Measurements from ENCODE around the gene PSKH1.
"Not testable (repeated sequence)": the region's sequence is repeated elsewhere in the genome, so short reads cannot be mapped to it uniquely, and the experiment has no call there.

The PSKH1 gene

GRCh38 chr16:67927131-67927941 lies 34.3 kb downstream of the PSKH1 start:
- no peak for DNase-seq

GRCh38 chr16:67928147-67928546 lies 35.1 kb downstream of the PSKH1 start:
- no peak for DNase-seq

GRCh38 chr16:67928561-67929364 lies 35.7 kb downstream of the PSKH1 start:
- DNase-seq: no peak

GRCh38 chr16:67930191-67930590 lies 37.1 kb downstream of the PSKH1 start:
- no peak for DNase-seq

- DNase-seq: no peak
These were observed 37.7 kb downstream of the PSKH1 start for GRCh38 chr16:67930678-67931211.

- DNase-seq: no peak
These were observed 38.8 kb downstream of the PSKH1 start, which contains the start of gene CTRL for GRCh38 chr16:67931712-67932461. TSS of gene CTRL (minus strand) at chr16:67931862. CDS start at chr16:67931852, 10 bp downstream.

- no peak for DNase-seq
These were observed 39.4 kb downstream of the PSKH1 start for GRCh38 chr16:67932462-67932840.

GRCh38 chr16:67933805-67934204 lies 40.8 kb downstream of the PSKH1 start:
- no peak for DNase-seq

GRCh38 chr16:67934306-67935100 lies 41.4 kb downstream of the PSKH1 start:
- DNase-seq: no peak

- DNase-seq: no peak
These were observed 42.0 kb downstream of the PSKH1 start for GRCh38 chr16:67935101-67935401.

- DNase-seq: peak; percentile 73
These were observed 42.5 kb downstream of the PSKH1 start for GRCh38 chr16:67935402-67936123.

GRCh38 chr16:67936124-67936879 lies 43.2 kb downstream of the PSKH1 start, which contains the start of gene PSMB10:
TSS of gene PSMB10 (minus strand) at chr16:67936850. CDS start at chr16:67936749, 101 bp downstream.
- no peak for DNase-seq

GRCh38 chr16:67936880-67937605 lies 44.0 kb downstream of the PSKH1 start:
- no peak for DNase-seq

- DNase-seq: not testable (repeated sequence)
These were observed 44.7 kb downstream of the PSKH1 start for GRCh38 chr16:67937713-67938112.

- DNase-seq: no peak
These were observed 46.7 kb downstream of the PSKH1 start for GRCh38 chr16:67939507-67940445.

GRCh38 chr16:67940446-67941089 lies 47.5 kb downstream of the PSKH1 start:
- DNase-seq: no peak

- DNase-seq: no peak
These were observed 48.6 kb downstream of the PSKH1 start for GRCh38 chr16:67941469-67942199.

GRCh38 chr16:67942200-67942509 lies 49.1 kb downstream of the PSKH1 start:
- DNase-seq: no peak

Data from NCI-H2029 treated with DMSO at 0.1 percent for 48 hours (cell line).